HG03139 (cell line): Measurements from ENCODE around the gene OMA1.
"Not testable (repeated sequence)": the region's sequence is repeated elsewhere in the genome, so short reads cannot be mapped to it uniquely, and the experiment has no call there.

Source experiments
- ATAC-seq: cut with Tn5 transposase; IDR thresholded peaks from one replicate; pipeline ENCODE4 v1.9.1; 2021; ENCODE audit not compliant: unreplicated experiment

OMA1 gene

DNA sequence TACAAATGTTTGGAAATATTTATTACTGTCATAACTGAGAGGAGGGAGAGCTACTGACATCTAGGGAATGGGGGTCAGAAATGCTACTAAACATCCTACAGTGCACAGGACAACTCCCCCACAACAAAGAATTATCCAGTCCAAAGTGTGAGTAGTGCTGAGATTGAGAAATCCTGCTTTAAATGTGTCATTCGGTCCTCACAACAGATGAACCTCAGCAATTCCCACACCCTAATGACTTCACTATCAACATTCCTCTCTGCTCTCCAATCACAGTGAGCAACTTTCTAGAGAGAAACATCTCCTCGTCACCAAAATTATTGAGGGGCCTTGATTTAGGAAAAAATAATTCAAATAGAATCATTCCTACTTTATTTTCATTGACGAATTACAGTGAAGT, 18.0 kb downstream of the OMA1 start:
- no peak for ATAC-seq

DNA sequence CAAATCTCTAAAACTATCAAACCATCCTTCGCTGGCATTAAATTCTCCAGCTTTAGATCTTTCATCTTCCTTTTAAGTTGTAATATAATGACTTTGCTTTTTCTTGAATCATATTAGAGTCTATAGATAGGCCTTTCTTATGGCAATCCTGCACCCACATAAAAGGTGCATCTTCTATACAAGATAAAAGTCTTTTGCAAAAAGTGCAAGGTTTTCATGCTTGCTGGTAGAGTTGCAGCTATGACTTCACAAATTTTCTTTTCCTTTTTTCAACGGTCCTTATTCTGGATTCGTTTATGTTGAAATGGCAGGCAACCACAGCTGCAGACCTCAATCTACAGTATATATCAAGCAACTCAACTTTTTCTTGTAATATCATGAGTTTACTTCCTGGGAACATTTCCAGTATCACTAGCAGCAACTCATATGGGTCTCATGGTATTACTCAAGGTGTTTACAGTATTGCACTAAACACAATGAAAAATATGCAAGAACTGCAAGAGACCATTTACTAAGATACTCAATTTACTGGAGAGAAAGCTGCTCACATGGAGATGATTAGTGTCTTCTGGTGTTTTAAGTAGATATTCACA, 22.1 kb downstream of the OMA1 start:
- no peak for ATAC-seq

DNA sequence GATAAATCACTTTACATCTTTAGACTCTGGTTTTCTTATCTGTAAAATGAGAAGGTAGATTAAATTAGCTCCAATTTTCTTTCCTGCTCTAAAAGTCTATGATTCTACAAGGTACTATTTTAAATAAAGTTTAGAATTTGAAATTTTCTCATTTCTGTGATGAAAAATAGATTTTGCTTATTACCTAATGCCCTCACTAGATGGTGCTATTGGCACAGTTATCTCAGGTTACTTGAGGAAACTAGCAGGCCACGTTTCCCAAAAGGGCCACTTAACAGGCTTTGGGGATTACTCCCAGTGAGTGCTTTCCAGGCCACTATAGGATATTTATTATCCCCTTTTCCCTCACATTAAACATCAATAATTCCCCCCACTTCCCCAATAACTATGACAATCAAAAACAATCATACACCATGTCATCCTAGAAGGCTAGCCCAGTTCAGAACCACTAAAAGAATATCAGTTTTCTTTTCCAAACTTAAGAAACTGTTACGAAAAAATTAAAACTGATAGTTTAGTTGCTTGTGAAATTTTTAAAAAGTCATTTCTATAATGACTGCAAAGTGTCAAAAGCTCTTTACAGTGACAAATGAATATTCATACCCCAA, 30.6 kb downstream of the OMA1 start:
- ATAC-seq: no peak

DNA sequence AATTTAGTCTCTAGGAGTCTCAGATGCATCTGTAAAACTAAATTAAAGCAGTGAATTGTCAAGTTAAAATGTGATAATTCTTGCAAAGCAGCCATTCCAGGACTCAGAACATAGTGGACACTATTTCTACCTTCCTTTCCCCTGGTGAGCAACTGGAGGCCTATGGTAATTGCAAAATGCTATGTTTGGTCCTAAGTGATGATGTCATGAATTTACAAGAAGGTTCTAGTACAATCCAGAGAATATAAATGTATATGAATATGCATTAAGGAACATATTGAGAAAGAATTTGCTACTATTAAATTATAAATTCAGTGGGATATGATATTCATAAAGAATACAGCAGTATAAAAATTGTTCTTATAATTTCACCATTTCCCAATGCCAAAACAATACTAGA, 32.6 kb downstream of the OMA1 start:
- ATAC-seq: no peak

DNA sequence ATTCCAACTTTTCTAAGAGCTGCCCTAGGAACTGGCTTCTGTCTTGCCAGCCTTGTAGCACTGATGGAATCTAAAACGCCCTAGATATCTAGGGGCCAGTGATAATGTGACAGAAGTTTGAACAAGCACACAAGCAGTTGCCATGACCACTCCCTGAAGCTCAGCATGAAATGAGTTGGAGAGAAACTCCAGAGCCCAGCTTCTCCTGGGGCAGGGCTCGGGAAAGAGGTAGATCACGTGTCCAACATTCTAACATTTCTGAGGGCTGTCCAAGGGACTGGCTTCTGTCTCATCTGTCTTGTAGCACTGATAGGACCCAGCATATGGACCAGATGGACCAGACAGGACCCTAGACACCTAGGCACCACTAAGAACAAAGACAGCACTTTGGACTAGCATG, 37.9 kb downstream of the OMA1 start:
- ATAC-seq: no peak

DNA sequence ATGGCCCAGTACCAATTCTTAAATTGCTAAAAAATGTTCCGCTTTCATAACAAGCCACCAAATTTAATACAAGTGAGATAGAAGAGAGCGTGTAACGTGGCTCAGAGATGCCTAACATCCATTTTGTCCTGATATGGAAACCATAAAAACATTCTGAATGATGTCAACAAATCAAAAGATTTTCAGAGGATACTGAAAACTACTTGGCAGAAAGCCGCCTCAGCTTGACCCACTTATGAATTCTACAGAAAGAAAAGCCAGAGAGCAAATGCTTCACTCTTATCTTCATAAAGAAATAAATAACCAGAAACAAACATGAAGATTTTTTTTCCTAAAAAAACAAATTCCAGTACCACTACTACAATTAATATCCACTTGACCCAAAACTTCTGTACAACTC, 41.2 kb downstream of the OMA1 start:
- ATAC-seq: no peak

DNA sequence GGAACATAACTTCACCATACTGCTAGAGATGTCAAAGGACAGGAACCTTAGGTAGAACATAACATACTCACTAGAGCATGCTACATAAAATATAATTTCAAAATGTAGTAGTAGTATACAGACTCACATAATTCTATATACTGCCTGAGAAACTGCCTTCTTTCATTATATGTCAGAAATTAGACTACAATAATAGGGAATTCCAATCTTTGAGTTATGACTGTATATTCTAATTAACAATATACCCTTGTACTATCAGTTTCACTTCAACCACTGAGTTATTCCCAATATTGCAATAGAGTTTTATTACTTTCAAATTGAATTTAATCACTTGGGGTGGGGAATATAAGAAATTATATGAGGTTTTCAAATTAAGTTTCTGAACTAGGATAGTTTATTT, 44.0 kb downstream of the OMA1 start:
- no peak for ATAC-seq

DNA sequence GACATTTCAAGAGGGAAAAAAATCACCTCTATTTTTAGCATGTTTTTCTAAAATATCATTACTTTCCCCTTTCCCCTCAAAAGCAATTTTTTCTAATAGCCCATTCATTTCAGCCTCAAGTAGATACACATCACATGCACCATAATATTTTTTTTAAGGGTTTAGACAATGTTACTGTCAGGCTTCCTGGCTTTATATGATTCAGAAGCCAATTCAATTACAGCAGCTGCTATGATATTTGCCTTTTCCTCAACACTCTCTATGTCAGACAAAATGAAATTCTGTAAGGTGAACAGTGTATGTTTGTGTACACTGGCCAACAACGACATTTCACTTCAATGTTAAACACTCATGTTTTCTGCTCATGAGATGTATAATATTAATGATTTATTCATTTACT, 46.5 kb downstream of the OMA1 start:
- ATAC-seq: no peak

DNA sequence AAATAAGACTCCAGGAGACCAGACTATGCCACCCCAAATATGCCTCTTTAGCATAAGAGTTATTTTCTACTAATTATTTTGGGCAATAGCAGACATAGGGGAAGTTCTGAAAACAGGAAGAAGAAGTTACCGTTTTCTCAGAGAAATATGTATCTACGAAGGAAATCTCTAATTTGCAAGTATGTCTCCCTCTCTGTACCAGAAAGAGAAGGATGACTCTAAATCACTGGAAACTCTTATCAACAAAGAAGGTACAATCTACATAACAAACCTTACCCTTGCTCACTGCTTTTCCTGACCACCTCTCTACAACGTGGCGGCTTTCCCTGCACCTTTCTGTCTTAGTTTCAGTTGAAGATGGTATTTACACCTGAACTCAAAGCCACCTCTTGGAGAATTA, 49.0 kb downstream of the OMA1 start:
- ATAC-seq: no peak

DNA sequence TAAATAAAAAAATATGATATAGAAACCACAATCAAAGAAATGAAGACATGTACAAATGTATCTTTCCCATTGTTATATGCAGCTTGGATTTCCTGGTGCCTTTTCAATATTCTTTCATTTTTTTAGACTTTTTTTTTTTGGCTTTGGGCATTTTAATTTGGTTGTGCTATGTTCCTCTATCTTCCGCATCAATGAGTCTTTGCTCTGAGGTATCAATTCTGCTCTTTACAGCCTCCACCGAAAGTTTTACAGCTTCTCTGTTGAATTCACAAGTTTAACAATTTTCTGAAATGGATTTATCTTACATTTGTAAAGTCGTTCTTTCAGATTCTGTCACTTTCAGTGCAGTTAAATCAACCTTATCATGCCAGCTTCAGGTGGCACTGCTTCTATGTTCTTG, 50.5 kb downstream of the OMA1 start:
- no peak for ATAC-seq

DNA sequence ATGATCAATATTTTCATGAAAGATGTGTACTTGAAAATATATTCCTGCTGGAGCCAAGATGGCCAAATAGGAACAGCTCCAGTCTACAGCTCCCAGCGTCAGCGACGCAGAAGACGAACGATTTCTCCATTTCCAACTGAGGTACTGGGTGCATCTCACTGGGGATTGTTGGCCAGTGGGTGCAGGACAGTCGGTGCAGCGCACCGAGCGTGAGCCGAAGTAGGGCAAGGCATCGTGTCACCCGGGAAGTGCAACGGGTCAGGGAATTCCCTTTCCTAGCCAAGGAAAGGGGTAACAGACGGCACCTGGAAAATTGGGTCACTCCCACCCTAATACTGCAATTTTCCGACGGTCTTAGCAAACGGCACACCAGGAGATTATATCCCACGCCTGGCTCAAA, 57.6 kb downstream of the OMA1 start:
- ATAC-seq: not testable (repeated sequence)

DNA sequence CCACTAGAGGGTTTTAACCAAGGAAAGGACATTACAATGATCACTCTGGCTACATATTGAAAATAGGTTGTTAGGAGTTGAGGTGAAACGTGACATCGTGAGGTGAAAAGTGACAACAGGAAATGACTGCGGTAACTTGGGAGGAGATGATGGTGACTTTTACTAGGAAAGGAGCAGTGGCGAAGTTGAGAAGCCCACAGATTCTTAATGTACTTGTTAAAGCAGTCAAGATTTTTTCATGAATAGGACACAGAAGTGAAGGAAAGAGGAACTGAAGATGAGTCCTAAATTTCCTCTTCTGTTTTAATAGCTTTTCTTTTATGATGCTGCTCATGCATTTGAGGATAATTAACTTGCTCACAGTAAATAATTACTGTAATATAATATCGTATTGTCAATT, 59.5 kb downstream of the OMA1 start:
- no peak for ATAC-seq

DNA sequence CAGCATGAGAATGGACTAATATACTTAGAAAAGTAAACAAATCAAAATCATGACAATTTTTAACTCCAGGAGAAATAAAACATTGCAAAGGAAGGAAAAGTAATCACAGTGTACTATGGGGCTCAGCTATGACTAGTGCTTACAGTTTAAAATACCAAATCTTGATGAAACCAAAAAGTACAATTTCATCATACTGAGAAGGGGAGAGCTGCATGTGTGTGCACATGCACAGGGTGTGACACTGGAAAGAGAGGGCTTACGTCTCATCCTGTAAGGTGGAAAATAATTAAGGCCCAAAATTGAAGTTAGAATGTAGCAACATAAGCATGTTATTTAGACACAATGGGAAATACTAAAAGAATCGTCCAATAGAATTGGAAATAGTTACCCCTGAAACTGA, 64.6 kb downstream of the OMA1 start:
- ATAC-seq: no peak

DNA sequence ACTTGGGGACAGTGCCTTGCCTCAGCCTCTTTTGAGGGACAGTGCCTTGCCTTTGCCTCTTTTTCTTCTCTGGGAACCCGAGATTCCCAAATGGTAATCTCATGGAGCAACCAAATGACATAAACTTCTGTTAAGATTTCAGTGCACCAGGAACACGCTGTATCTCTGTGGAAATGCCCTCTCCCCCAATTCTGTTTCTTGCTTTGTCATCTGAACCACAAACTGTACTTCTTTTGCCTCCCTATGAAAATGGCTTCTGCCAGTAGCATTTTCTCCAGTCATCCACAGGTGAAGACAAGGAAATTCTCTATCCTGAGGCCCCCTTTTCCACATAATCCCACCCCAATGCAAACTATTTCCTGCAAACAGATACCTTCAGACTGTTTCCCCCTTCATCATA, 66.3 kb downstream of the OMA1 start:
- ATAC-seq: no peak

DNA sequence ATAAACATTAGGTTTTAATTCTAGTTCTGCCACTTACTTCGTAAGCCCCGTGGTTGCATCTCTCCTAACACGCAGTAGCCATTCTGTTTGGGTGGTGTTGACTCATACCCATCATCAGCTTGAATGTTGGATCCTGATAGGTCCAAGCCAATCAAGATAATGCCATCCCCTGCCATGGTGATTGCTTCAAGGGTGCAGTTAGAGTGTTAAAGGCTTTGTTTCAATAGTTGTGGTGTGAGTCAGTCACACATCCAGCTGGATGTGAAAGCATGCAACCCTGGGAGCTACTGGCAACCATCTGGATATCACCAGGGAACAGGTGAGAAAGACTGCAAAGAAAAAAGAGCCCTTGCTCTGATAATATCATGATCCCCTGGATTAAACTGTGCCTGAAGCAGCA, 69.1 kb downstream of the OMA1 start:
- ATAC-seq: no peak

DNA sequence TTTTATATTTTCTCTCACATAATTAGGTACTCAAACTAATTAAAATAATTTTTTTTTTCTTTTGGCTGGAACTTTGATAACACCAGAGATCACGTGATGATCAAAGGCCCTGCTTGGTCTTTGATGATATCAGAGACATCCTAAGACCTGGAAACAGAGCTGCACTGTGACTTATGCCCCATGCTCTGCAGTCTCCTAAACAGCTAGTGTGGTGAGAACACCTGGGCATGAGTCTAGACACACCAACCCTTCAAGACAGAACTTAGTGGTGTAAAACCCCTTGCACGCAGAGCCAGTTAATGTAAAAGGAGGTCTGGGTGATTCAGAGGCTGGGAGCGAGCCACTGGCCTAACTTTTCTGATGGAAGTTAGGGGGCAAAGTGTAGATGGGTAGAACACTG, 70.3 kb downstream of the OMA1 start:
- no peak for ATAC-seq

DNA sequence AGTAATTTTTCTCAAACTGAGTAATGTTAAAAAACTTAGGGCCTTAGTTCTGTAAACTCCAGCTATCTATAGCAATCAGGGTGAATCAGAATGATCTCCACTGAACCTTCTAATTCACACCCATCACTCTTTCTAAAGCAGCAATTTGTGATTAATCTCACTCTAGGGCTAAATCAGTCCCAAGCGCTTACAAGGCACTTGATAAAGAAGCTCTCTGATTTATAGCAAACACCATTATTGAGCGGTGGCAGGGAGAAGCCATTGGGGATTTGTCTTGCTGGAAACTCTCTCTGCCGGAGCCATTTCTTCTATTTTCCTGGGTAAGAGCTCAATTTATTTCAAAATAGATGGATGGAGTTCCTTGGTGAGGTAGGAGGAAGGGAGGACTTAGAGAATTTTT, 77.0 kb downstream of the OMA1 start:
- ATAC-seq: no peak

DNA sequence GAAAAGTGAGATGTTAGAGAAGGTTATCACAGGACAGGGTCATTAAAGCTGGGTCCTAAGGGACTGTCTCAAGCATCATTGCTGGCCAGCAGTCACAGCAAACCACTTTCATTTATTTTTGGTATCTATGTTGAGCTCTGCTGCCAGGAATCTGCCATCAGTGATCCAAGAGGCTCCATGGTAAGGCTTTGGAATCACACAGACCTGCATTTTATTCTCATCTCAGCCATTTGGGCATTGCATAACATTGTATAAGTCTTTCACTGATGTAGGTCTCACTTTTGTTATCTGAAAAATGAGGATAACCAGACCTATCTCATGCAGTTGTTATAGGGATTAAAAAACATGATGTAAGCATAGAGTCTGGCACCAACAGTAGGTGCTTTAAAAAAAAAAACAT, 77.5 kb downstream of the OMA1 start:
- ATAC-seq: no peak

DNA sequence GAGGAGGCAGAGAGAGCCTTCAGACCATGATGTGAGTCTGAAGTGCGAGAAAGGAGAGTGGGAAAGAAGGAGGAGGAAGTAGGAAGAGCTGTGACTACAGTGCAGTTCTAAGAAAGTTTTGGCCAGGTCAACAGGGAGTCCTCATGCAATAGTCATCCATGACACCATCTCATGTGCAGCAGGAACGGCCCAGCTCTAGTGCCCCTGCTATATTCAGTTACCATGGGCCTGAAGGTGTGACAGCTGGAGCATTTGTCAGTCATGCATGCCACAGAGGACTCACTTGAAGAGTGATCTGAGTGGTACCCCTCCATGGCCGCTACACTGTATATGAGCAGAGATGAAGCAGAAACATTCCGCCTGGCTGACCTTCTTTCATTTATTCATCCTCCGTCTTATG, 77.9 kb downstream of the OMA1 start:
- no peak for ATAC-seq

DNA sequence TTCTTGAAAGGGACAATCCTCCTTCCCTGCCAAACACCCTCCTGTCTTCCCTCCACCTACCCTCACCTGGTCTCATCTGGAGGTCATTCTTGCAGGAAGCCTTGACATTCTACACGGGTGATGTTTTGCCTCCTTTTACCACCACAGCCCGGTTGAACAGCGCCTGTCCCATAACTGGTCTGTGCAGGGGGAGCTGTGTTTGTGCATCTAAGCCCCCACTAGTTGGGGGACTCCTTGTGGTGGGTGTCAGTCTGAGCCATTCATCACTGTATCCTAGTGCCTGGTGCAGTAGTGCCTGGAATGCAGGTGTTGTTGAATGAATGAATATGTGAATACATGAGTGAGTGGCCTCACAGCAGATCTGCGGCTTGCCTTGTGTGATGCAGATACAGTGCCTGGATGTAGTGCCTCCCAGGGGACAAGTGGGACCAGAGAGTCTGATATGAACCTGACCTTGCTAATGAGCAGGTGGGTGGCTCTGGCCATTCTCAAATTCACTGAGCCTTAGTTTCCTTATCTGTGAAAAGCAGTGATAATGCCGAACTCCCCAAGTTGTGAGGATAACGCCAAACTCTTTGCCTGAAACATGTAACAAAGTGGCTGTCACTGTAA, 79.8 kb downstream of the OMA1 start:
- no peak for ATAC-seq

DNA sequence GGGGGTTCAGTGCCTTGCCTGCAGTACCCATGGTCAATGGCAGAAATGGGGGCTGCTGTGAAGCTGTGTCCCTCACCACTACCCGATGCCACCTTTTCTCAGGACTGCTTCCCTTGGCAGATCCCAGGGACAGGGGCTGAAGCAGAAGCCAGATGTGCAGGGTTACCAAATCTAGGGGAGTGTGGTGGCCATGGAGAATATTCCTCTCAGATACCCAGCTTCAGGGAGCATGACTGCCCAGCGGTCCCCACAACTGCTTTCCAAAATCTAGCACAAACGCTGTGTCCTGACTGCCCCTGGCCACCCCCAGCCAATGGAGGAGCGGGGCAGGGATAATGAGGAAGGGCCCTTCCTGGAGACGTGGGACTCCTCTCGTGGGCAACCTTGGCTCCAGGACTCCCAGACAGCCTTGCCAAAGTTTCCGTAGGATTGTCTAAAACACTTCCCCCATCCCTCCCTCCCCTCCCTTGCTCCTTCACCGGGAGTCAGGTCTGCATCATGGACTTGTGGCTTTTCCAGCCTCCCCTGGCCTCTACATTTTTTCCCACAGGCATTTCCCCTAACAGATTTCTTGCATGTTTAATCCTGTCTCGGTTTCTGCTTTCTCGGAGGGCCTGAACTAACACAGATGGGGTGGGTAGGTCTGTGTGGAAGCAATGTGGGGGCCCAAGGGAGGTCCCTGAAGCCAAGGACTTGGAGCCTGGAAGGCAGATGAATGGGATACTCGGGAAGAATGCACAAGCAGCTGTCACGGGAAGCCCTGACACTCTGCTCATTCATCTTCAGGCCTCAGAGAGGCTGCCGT, 80.5 kb downstream of the OMA1 start:
- ATAC-seq: no peak

DNA sequence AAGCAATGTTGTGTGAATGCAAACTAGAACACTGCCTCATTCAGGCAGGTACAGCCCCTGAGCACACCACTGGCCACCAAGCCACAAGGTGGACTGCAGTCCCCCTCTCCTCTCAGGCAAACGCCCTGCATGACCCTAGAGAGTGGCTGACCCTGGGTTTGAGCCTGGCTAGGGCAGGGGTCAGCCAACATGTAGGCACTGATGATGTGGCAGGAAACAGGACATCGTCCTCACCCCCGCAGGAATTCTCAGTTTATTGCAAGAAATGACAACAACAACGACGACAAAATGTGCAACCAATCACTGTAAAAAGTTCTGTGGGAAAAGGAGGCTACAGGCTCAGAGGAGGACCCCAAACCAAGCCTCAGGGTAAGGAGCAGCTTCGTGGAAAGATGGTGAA, 81.3 kb downstream of the OMA1 start:
- no peak for ATAC-seq
